Hepatocyte (in vitro differentiated cells): ENCODE results near the gene PTPN3. TPM values are rescaled to one million over a fixed set of nuclear protein-coding genes. Genes with fewer than 3 reads are reported as not detected.

Source experiments
- DNase-seq: peaks from one replicate; pipeline ENCODE4 v3.0.0-alpha.2; 2016; ENCODE audit warnings: low spot score
- H2AFZ ChIP-seq: fragments of 200-600 bp; sonication (generic); 2 replicates; pipeline ENCODE4 v1.6.0; 2016; ENCODE audit warnings: antibody characterized with exemption, mild to moderate bottlenecking
- H3K27ac ChIP-seq: fragments of 200-600 bp; sonication (generic); 2 replicates; pipeline ENCODE4 v1.5.1; 2016; ENCODE audit warnings: mild to moderate bottlenecking
- H3K27me3 ChIP-seq: fragments of 200-600 bp; sonication (generic); 2 replicates; pipeline ENCODE4 v1.6.1; 2016
- H3K36me3 ChIP-seq: fragments of 200-600 bp; sonication (generic); replicated peaks from 2 replicates; pipeline ENCODE4 v1.5.1; 2016; ENCODE audit warnings: low read depth; ENCODE audit not compliant: insufficient read depth
- H3K4me1 ChIP-seq: fragments of 200-600 bp; sonication (generic); 2 replicates; pipeline ENCODE4 v1.5.1; 2016; ENCODE audit warnings: mild to moderate bottlenecking, moderate library complexity; ENCODE audit not compliant: insufficient read depth
- H3K4me2 ChIP-seq: fragments of 200-600 bp; sonication (generic); 2 replicates; pipeline ENCODE4 v1.6.0; 2016
- H3K4me3 ChIP-seq: fragments of 200-600 bp; sonication (generic); 2 replicates; pipeline ENCODE4 v1.5.1; 2016; ENCODE audit warnings: mild to moderate bottlenecking
- H3K79me2 ChIP-seq: fragments of 200-600 bp; sonication (generic); 2 replicates; pipeline ENCODE4 v1.6.0; 2017; ENCODE audit warnings: mild to moderate bottlenecking
- H3K9me2 ChIP-seq: fragments of 200-600 bp; sonication (generic); replicated peaks from 2 replicates; pipeline ENCODE4 v1.6.0; 2017; ENCODE audit warnings: mild to moderate bottlenecking; ENCODE audit not compliant: insufficient read depth
- H3K9me3 ChIP-seq: fragments of 200-600 bp; sonication (generic); 2 replicates; pipeline ENCODE4 v1.5.1; 2016; ENCODE audit warnings: low read depth, mild to moderate bottlenecking
- H4K20me1 ChIP-seq: fragments of 200-600 bp; sonication (generic); 2 replicates; pipeline ENCODE4 v1.6.0; 2016; ENCODE audit warnings: mild to moderate bottlenecking; ENCODE audit not compliant: insufficient read depth, poor library complexity, severe bottlenecking
- CTCF ChIP-seq: fragments of 200-600 bp; sonication (generic); IDR thresholded peaks from 2 replicates; pipeline ENCODE4 v1.5.1; 2016; ENCODE audit warnings: antibody characterized with exemption, mild to moderate bottlenecking; ENCODE audit not compliant: poor library complexity
- EZH2 ChIP-seq: fragments of 200-600 bp; sonication (generic); IDR thresholded peaks from 2 replicates; pipeline ENCODE4 v1.6.1; 2016; ENCODE audit warnings: antibody characterized with exemption, mild to moderate bottlenecking, borderline replicate concordance
- EZH2phosphoT487 ChIP-seq: fragments of 200-600 bp; sonication (generic); IDR thresholded peaks from one replicate; pipeline ENCODE4 v1.6.1; 2018; ENCODE audit warnings: antibody characterized with exemption, mild to moderate bottlenecking, low read depth, moderate library complexity; ENCODE audit not compliant: unreplicated experiment, severe bottlenecking
- WGBS: methylation state at CpG from one replicate; pipeline ENCODE4 v1.1.6; 2016; ENCODE audit warnings: low lambda C conversion rate; ENCODE audit errors: missing lambda C conversion rate; 5-methylcytosine and 5-hydroxymethylcytosine counted together
- polyA plus RNA-seq: library from polyadenylated mRNA; unstranded; fragments of >200 nt; fragmentation: Nextera tagmentation; extraction: Ambion mirVana; gene quantifications from 2 replicates; pipeline ENCODE4 v1.2.1, GENCODE V29; 2016
- total RNA-seq: library from RNA; depleted of rRNA; stranded (reverse); fragments of >200 nt; gene quantifications from 2 replicates; pipeline ENCODE4 v1.2.3, GENCODE V29; 2014

PTPN3 gene
- total and polyA plus RNA-seq, 2 experiments from 2014 or later, result 4.4 to 12.1 TPM

- Histone ChIP-seq H3K4me2 (no peak overlapping the region), H3K79me2 (peaks cover 5% of the 10 kb centered on the region), H3K4me1 (peaks cover 31% of the 10 kb centered on the region), H3K9me3 (no peaks in the 10 kb centered on the region), H3K27me3 (no peaks in the 10 kb centered on the region), H3K4me3 (no peak overlapping the region), H3K27ac (peak overlapping the region; percentile 94), H4K20me1 (no peaks in the 10 kb centered on the region), H3K9me2 (no peaks in the 10 kb centered on the region), H2AFZ (no peak overlapping the region), H3K36me3 (no peaks in the 10 kb centered on the region)
- WGBS, result 93% methylated on average over 10 of the region's 10 CpGs
- TF ChIP-seq EZH2phosphoT487 (no peak), CTCF (no peak), EZH2 (no peak)
- no peak for DNase-seq
Measured at GRCh38 chr9:109478665-109479380, 19.3 kb downstream of the PTPN3 start.

- Histone ChIP-seq H4K20me1 (no peaks in the 10 kb centered on the region), H3K4me3 (no peak overlapping the region), H3K4me2 (peak overlapping the region; percentile 32), H3K36me3 (no peaks in the 10 kb centered on the region), H3K27me3 (no peaks in the 10 kb centered on the region), H3K4me1 (peaks cover 31% of the 10 kb centered on the region), H2AFZ (no peak overlapping the region), H3K9me2 (no peaks in the 10 kb centered on the region), H3K9me3 (no peaks in the 10 kb centered on the region), H3K79me2 (peaks cover 11% of the 10 kb centered on the region), H3K27ac (peak overlapping the region; percentile 94)
- WGBS, result 84% methylated on average over 7 of the region's 7 CpGs
- TF ChIP-seq CTCF (no peak), EZH2 (no peak), EZH2phosphoT487 (no peak)
- DNase-seq, result no peak
Measured at GRCh38 chr9:109478051-109478563, 20.0 kb downstream of the PTPN3 start.

- H3K4me1 ChIP-seq, result peaks cover 31% of the 10 kb centered on the region
- H3K36me3 ChIP-seq, result no peaks in the 10 kb centered on the region
- no peak overlapping the region for H3K4me3 ChIP-seq
- peak overlapping the region; percentile 32 for H3K4me2 ChIP-seq
- no peaks in the 10 kb centered on the region for H4K20me1 ChIP-seq
- DNase-seq, result peak; percentile 93
- TF ChIP-seq EZH2phosphoT487 (no peak), CTCF (no peak), EZH2 (no peak)
- H2AFZ ChIP-seq, result no peak overlapping the region
- WGBS, result 33% methylated on average over 11 of the region's 11 CpGs
- peak overlapping the region; percentile 94 for H3K27ac ChIP-seq
- H3K9me3 ChIP-seq, result no peaks in the 10 kb centered on the region
- H3K79me2 ChIP-seq, result peaks cover 17% of the 10 kb centered on the region
- no peaks in the 10 kb centered on the region for H3K9me2 ChIP-seq
- H3K27me3 ChIP-seq, result no peaks in the 10 kb centered on the region
Measured at GRCh38 chr9:109477258-109478050, 20.7 kb downstream of the PTPN3 start.
